ENCODE measurements around the gene ZNF232.
"Not testable (repeated sequence)": the region's sequence is repeated elsewhere in the genome, so short reads cannot be mapped to it uniquely, and the experiment has no call there.

The ZNF232 gene

DNA sequence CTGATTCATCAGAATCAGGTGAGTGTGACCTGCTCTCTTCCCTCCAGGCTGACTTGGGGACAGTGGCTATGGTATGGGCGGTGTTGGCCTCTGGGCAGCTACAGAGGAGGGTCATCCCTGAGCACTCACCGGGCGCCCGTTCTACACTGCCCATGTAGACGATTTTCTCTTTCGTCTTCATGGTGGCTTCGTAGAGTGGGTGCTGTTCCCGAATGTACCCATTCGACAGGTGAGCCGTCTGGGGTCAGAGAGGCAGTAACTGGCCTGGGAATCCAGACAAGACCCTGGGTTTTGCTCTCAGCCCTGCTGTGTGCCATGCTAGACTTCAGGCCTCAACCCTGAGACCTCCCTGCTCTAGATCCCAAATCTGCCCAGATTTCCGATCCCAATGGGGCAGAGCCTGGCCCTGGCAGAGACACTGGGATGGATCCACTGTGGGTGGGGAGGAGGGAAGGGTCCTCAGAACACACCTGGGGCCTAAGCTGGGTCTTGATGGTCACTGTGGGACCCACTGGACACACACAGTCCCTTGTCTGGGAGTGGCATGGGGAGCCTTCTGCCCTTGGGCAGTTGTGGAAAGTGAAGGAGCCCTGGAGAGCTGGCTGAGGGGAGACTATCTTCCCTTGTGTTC lies 17.3 kb upstream of the ZNF232 start:
- no peak for DNase-seq

DNA sequence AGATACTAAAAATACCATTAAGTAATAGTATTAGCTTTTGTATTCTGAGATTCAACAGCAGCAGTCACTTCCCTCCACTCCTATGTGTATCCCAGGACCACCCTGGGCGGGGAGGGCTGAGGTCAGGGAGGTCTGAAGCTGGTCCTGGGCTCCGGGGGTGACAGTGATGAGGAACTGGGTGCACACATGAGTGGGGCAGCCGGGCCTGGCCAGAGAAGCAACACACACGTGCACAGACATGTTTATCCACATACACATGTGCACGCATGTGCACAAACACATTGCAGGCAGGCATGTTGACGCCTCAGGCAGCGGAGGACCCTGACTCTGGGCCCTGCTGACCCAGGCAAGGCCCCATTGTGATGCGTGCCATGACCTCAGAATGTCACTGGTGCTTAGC lies 16.7 kb upstream of the ZNF232 start:
- DNase-seq: not testable (repeated sequence)

DNA sequence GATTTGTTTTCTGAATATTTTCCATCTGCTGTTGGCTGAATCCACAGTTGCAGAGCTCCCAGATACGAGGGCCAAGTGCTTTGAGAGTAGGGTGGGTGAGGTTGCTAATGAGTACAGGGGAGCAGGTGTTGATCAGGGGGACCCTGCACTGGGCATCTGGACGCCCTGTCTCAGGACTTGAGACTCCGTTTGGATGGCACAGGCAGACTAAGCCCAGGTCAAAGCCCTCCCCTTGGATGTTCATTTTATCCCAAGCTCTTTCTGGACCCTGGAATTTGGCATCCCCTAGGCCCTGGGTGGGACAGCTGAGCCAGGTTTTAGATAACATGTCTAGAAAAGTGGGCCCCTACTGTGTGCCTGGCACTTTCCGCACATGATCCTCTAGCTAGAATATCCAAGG lies 16.2 kb upstream of the ZNF232 start:
- no peak for DNase-seq

DNA sequence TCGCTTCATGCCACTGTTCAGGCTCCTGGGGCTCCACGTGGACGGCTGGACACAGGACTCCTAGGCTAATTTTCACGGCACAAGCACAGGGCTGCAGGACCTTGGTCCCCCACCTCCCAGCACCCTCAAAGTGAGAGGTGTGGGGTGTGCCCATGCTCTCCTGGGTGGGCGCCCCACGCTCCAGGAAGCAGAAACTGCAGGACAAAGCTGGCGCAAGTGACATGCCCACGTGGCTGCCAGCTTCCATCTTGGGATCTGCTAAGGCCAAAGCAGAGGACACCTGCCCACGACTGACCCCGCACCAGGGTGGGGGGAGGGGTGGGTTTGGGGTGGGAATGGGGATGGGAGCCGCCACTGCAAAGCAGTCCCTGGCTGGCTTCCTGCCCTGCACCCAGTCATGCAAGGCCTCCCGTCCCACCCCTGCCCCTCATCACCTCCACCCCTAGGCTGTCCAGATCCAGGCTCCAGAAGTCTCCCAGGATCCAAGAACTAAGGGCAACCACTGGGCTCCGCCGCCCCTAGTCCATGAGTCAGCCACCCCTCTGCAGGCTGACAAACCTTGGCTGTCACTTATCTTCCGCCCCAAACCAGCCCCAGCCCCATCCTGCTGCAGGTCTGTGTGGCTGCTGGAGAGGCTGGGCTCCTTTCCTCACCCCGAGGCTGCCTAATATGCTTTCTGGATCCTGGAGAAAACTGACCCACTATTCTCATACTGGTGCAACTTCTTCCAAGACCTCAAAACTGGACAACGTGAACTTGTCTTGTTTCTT lies 15.2 kb upstream of the ZNF232 start:
- no peak for DNase-seq

DNA sequence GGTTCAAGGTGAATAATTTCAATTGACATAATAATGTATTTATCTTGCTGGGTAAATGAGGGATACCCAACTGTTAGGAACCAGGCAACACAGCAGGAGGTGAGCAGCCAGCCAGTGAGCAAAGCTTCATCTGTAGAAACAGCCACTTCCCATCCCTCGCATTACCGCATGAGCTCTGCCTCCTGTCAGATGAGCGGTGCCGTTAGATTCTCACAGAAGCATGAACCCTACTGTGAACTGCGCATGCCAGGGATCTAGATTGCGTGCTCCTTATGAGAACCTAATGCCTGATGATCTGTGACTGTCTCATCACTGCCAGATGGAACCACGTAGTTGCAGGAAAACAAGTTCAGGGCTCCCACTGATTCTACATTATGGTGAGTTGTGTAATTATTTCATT lies 13.2 kb upstream of the ZNF232 start:
- DNase-seq: not testable (repeated sequence)

DNA sequence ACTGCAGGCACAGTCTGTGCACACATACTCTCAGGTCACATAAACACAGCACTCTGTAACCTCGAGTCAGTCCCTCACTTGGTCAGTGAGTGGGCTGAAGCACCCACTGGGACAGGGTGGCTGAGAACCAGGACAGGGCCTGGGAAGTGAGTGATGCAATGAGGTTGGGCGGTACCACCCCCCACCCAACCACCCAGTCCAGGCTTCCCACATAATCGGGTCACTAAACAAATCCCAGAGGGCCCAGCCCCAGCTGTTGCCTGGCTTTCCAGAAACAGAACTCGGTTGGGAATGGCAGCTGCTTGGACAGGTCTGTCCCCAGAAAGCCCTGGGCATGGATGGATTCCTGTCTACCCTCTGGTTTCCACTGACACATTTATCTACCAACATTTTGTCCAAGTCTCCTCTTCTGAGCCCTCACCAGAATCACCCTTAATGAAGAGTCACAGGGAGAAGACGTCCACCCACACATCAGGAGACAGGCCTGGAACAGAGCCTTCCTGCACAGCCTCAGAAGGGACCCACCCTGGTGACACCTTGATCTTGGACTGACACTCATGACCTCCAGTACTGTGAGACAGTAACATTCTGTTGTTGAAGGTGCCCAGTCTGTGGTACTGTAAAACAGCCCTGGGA lies 12.6 kb upstream of the ZNF232 start:
- not testable (repeated sequence) for DNase-seq

DNA sequence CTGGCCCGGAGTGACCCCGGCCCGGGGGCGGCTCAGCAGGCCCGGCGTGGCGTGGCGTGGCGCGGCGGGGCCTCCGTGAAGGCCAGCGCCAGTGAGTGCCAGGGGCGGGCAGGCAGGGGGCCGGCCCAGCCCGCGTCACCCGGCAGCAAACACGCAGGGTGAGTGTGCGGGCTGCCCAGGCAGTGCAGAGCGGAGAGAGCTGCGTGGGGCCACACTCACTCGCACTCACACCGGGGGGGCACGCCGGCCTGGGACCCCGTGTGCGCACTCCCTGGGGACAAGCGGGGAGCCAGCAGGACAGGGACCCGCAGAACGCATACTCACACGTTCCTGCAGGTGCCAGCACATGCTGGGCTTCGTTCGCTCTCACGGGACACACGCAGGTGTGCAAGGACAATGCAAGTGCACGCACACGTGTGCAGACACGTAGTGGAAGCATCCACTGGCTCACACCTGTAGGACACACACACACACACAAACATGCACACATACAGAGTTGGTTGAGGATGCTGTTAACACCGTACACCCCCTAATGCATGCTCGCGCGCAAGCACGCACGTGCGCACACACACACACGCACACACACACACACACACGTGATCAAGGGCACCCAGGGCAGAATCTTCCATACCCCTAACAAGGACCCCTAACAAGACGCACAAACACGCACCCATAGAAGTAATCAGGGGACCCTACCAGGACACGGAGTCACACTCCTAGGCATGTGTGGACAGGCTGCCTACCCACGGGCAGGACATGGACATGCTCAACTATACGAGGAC lies 11.9 kb upstream of the ZNF232 start:
- no peak for DNase-seq

DNA sequence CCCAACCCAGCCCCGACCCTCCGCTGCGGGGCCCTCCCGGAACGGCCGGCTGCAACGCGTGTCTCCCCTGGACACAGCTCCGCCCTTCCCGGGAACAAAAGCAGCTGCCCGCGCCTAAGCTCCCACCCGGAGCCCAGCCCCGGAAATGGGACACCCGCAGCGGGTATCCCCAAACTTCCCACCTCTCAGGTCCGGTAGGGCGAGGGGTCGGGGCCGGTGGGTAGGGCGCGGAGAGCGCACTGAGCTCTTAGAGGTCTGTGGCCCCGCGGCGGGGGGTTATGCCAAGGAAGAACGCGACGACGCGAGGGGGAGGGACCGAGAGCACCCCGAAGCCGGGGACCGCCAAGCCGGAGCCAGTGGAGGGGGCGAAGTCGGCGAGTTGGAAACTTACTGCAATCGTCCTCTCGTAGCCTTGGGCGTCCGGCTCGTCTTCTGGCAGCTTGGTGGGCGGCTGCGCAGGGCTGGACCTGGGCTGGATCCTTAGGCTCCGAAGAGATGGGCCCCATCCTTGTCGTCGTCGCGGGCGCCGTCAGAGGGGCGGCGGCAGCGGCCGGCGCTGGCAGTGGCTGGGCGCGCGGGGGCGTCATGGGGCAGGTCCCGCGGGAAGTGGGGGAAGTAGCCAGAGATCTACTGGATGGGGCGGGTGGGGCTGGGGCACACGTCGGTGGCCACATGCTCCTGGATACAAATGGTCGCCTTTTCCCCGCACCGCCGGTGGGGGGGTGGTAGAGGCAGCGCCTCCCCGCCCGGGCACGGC lies 11.1 kb upstream of the ZNF232 start:
- DNase-seq: no peak

DNA sequence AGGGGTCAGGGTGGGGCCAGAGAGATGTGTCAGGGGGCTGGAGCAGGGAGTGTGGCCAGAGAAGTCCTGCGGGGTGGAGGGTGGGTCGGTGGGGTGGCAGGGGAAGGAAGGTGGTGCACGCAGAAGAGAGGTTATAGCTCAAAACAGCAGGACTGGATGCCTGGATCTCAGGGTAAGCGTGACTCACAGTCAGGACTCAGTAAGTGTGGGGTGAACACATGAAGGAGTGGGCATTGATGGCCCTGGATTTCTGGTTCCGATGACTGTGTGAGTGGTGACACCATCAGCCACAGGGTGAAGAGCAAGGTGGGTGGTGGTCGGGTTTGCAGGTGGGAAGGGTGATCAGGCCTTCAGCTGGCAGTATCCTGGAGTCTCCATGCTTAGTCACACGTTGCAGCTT lies 10.4 kb upstream of the ZNF232 start:
- not testable (repeated sequence) for DNase-seq

DNA sequence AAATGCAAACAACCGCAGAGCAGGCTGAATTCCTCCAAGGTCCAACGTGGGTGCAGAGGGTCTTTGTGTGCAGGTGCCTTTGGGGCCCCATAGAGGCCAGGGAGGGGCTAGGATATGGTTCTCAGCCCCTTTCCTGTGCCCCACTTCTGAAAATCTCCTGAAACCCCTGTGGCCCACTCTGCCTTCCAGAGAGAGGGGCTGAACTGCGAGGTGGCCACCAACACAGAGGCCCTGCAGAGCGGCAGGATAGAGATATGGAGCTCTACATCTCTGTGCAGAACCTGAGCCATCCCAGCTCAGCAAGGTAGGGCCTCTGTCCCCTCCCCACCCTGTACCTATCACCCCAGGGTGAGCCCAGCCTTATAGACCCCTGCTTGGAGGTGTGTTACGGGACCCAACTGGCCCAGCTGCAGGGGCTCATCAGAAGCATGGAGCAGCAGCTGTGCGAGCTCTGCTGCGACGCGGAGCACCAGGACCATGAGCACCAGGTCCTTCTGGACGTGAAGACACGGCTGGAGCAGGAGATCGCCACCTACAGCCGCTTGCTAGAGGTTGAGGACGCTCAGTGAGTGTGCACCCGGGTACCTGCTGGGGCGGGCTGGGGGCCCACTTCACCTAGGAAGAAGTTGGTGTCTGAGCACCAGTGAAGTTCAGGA lies 9.6 kb upstream of the ZNF232 start:
- no peak for DNase-seq

DNA sequence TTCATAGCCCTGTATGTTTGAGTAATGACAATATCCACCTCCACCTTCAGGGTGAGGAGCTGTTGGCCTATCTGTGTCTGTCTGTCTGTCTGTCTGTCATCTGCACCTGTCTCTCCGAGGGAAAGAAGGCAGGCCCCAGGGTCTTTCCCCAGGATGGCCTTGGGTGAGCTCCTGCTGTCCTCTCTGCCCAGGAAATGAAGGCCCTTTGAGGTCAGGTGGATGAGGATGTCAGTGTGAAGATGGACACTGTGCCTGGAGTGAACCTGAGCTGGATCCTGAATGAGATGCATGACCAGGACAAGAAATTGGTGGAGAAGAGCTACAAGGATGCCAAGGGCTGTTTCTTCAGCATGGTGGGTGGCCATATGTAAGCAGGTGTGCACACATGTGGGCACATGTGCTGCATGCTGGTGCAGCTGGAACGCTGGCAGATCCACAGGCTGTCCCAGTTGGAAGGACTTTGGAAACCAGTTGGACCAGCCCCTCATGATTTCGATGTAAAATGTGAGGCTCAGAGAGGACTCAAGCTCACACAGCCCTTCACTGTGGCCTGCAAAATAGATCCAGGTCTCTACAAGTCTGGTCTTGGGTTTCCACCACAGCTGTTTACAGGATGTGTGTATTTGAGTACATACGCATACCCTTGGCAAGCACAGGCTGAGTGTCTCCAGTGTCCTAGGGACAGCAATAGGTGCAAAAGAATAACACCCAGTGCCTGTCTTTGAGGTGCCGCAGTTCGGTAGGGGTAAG lies 8.9 kb upstream of the ZNF232 start:
- not testable (repeated sequence) for DNase-seq

DNA sequence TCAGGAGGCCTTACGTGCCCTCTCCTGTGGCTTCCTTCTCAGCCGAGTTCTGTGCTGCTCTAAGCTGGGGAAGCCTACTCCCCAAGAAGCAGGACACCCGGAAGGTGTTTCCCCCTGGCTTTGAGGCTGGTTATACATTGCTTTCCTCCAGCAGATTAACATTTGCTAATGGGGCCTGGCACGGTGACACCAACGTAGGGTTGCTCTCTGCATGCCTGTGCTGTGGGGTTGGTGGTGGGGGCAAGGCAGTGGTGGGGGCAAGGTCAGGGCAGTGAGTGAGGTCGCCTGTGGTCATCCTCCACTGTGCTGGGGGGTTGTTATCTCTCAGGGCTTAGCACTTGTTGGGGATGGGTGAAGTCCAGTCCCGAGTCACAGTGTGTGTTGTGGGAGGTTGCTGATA lies 8.4 kb upstream of the ZNF232 start:
- no peak for DNase-seq

DNA sequence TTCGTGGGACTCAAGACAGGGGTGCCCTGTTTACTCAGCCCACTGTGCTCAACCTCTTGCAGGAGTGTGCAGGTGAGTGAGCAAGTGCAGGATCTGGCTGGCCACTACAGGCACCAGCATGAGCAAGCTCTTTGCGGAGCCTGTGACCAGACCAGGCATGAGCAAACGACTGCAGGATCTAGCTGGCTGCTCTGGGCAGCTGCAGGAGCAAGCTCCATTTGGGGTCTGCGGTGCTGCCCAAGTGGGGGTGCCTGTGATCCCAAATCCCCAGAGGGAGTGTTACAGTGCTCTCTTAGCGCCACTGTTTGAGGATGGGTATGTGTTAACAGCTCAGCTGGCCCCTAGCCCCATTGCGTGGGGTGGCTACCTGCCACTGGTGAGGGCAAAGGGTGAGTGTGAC lies 6.5 kb upstream of the ZNF232 start:
- no peak for DNase-seq

DNA sequence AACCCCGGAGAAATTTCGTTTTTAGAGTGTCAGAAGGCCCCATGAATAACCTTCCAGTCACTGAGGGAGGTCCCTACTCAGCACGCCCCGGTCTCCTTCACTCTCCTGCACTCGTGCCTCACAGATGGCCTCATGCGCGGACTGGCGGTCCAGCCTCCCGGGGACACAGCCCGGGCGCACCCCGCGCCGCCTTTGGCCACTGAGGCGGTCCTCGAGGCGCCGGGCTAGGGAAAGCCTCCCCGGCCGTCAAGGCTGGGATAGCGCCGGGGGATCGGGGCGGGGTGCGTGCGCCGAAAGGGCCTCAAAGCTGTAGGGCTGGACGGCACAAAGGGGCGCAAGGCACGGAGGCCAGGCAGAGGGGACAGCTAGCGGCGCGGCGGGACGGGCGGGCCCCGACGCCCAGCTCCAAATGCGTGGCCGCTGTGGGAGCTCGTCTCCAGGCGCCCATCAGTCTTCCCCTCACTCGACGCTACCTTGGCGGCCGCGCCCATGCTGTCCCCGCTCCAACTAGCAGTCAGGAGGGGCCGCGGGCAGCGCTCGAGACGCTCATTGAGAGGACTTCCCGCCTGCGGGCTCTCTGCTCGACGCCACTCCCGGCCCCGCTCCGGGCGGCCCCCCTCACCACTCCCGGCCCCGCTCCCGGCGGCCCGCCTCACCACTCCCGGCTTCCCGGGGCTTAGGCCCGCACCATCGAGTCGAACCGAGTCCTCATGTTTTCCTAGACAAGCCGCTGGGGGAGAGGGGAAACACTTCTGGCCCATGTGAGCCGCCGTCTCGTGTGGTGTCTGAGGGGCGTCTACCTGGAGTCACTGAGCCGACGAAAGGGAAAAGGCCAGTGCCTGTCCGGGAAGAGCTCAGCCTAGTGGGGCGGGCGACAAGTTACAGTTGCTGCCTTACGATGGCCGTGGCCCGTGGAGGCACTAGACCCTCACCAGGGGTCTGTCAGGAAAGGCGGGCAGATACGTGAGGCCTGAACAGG lies 4.3 kb upstream of the ZNF232 start, which contains the start of gene USP6:
TSS of gene USP6 (plus strand) at position 360 of the 979 bp plus-strand sequence. CDS start 14,336 bp downstream, outside the sequence.
- no peak for DNase-seq

DNA sequence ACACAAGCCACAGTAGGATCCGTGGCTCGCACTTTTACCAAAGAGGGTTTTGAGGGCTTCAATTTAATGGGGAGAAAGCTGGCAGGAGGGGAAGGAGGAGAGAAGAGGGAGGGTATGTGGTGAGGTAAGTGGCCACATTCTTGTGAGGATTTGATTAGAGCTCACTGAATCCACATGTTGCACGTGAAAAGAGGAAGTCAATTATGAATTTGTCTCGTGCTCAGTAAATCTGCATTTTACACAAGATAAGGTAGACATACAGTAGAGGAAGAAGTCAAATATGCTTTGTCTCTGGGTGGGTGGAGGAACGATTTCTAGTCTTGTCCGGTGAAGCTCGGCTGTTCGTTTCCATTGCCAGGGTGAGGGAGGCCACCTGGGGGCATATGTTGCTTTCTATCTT lies 862 bp downstream of the ZNF232 start:
- DNase-seq: no peak

DNA sequence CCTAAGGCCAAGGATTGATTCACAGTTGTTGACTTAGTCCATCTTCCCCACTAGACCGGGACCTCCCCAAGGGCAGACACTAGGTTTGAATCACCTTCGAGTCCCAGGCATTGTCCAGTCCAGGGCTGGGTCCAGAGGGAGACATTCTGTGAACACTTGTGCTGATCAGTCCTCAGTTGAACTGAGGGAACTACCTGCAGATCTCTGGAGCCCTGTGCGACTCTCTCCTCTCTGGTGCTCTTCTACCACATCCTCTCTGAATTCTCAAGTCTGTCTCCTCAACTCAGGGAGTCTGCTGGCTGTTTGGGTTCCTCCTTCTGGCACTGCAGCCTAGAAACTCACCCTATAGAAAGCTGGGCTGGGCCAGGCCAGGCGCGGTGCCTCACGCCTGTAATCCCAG lies 10.8 kb downstream of the ZNF232 start:
- no peak for DNase-seq

DNA sequence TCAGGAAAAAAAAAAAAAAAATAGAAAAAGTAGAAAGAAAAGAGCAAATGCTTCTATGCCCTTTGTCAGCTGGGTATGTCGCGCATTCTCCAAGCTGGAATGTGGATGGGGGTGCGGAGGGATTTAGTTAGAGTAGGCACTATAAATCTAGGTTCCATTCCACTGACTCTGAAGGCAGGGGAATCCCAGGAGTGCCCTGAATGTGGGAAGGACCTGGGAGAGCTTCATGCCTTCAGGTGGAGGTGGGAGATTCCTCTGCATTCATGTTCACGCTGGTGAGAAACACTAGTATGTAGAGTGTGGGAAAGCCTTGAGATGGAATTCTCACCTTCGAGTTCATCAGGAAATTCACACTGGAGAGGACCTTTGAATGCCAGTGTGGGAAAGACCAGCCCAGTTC lies 12.4 kb downstream of the ZNF232 start:
- DNase-seq: no peak

DNA sequence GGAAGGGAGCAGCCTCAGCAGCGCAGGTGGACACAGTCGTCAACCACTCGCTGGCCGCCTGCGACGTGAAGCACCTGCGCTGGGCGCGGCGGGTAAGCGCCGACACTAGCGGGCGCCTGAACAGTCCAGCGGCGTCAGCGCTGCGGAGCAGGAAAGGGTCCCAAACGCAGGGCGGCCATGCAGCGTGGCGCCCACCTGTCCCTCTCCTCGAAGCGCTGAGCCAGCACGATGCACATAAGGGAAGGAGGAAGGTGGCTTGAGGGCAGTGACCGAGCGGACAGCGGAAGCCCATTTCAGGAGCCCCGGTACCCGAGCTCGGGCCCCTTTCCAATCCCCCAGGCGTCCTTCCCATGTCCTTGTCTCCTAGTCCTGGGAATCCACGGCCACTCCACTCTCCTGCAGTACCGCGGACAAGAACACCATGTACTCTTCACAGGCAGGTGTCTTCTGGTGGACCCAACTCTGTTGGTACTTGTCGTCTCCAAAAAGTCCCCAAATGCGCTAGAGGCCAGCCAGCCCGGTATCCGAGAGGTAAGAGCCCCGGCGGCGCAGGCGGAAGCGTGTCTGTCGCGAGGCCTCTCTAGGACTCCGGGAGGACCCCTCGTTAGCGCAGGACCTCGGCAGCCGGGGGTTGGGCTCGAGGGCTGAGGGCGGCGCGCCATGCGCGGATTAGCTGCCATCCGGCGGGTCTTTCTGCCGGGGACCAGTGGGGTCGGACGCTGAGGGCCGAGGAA lies 14.4 kb downstream of the ZNF232 start:
- DNase-seq: no peak

DNA sequence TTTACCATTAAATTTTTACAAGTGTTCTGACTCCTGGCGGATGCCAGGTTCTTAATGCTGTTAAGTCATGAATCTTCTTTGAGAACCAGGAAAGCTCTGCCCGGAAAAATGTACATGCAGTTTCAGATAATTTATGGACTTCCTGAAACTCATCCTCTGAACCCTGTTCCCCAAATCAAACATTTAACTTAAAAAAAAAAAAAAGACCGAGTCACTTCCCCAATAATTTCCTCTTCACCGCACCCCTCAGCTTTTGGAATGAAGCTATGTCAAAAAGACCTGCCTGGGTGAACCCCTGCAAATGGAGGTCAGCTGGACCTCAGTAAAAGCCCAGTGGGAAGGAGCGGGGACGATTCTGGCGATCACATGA lies 15.0 kb downstream of the ZNF232 start:
- DNase-seq: no peak
